ENCODE results near the gene WDR19.
"Not testable (repeated sequence)": the region's sequence is repeated elsewhere in the genome, so short reads cannot be mapped to it uniquely, and the experiment has no call there.

Gene WDR19

GRCh38 chr4:39181905-39182638, at the start of gene WDR19:
WDR19 (plus strand) TSS chr4:39182529; CDS start chr4:39182558, 29 bp downstream.
- Mint-ChIP-seq H3K4me3 (no peak within 1 kb of the TSS), H3K4me1 (ENCODE audit: low read depth) (peaks cover 7% of the 10 kb centered on the region), H3K27ac (no peak within 1 kb of the TSS), H3K27me3 (peaks cover 2% of the 10 kb centered on the region), H3K36me3 (ENCODE audit: low read depth) (peaks cover 3% of the 10 kb centered on the region), H3K9me3 (no peaks in the 10 kb centered on the region)

- Mint-ChIP-seq H3K9me3 (no peaks in the 10 kb centered on the region), H3K4me3 (no peak overlapping the region), H3K36me3 (ENCODE audit: low read depth) (no peaks in the 10 kb centered on the region), H3K27ac (no peak overlapping the region), H3K27me3 (no peaks in the 10 kb centered on the region), H3K4me1 (ENCODE audit: low read depth) (peaks cover 10% of the 10 kb centered on the region)
Observed at GRCh38 chr4:39133623-39134022, 48.7 kb upstream of the WDR19 start.

GRCh38 chr4:39134683-39135306, 47.5 kb upstream of the WDR19 start:
- Mint-ChIP-seq H3K4me1 (ENCODE audit: low read depth) (peaks cover 10% of the 10 kb centered on the region), H3K27me3 (no peaks in the 10 kb centered on the region), H3K4me3 (no peak overlapping the region), H3K9me3 (no peaks in the 10 kb centered on the region), H3K36me3 (ENCODE audit: low read depth) (no peaks in the 10 kb centered on the region), H3K27ac (no peak overlapping the region)

- not testable (repeated sequence) for H3K9me3 Mint-ChIP-seq; H3K36me3 Mint-ChIP-seq (ENCODE audit: low read depth); H3K4me1 Mint-ChIP-seq (ENCODE audit: low read depth); H3K4me3 Mint-ChIP-seq; H3K27me3 Mint-ChIP-seq; H3K27ac Mint-ChIP-seq
Observed at GRCh38 chr4:39138227-39138626, 44.1 kb upstream of the WDR19 start.

- no peaks in the 10 kb centered on the region for H3K27me3 Mint-ChIP-seq
- H3K27ac Mint-ChIP-seq: no peak overlapping the region
- no peaks in the 10 kb centered on the region for H3K9me3 Mint-ChIP-seq
- peaks cover 5% of the 10 kb centered on the region for H3K4me1 Mint-ChIP-seq (ENCODE audit: low read depth)
- no peaks in the 10 kb centered on the region for H3K36me3 Mint-ChIP-seq (ENCODE audit: low read depth)
- H3K4me3 Mint-ChIP-seq: no peak overlapping the region
Observed at GRCh38 chr4:39146211-39146610, 36.1 kb upstream of the WDR19 start.

GRCh38 chr4:39154009-39154408, 28.3 kb upstream of the WDR19 start:
- H3K4me1 Mint-ChIP-seq (ENCODE audit: low read depth): peaks cover 5% of the 10 kb centered on the region
- H3K27me3 Mint-ChIP-seq: no peaks in the 10 kb centered on the region
- no peaks in the 10 kb centered on the region for H3K36me3 Mint-ChIP-seq (ENCODE audit: low read depth)
- no peak overlapping the region for H3K27ac Mint-ChIP-seq
- no peak overlapping the region for H3K4me3 Mint-ChIP-seq
- no peaks in the 10 kb centered on the region for H3K9me3 Mint-ChIP-seq

GRCh38 chr4:39157520-39157919, 24.8 kb upstream of the WDR19 start:
- no peaks in the 10 kb centered on the region for H3K27me3 Mint-ChIP-seq
- H3K36me3 Mint-ChIP-seq (ENCODE audit: low read depth): no peaks in the 10 kb centered on the region
- H3K27ac Mint-ChIP-seq: no peak overlapping the region
- no peaks in the 10 kb centered on the region for H3K9me3 Mint-ChIP-seq
- no peaks in the 10 kb centered on the region for H3K4me1 Mint-ChIP-seq (ENCODE audit: low read depth)
- no peak overlapping the region for H3K4me3 Mint-ChIP-seq

GRCh38 chr4:39166177-39166576, 16.2 kb upstream of the WDR19 start:
- H3K27ac Mint-ChIP-seq: no peak overlapping the region
- H3K27me3 Mint-ChIP-seq: no peaks in the 10 kb centered on the region
- no peak overlapping the region for H3K4me3 Mint-ChIP-seq
- H3K36me3 Mint-ChIP-seq (ENCODE audit: low read depth): no peaks in the 10 kb centered on the region
- no peaks in the 10 kb centered on the region for H3K9me3 Mint-ChIP-seq
- H3K4me1 Mint-ChIP-seq (ENCODE audit: low read depth): peaks cover 10% of the 10 kb centered on the region

GRCh38 chr4:39166669-39167068, 15.7 kb upstream of the WDR19 start:
- no peak overlapping the region for H3K27ac Mint-ChIP-seq
- no peak overlapping the region for H3K4me3 Mint-ChIP-seq
- peaks cover 10% of the 10 kb centered on the region for H3K4me1 Mint-ChIP-seq (ENCODE audit: low read depth)
- no peaks in the 10 kb centered on the region for H3K36me3 Mint-ChIP-seq (ENCODE audit: low read depth)
- no peaks in the 10 kb centered on the region for H3K27me3 Mint-ChIP-seq
- H3K9me3 Mint-ChIP-seq: no peaks in the 10 kb centered on the region

GRCh38 chr4:39169426-39169825, 12.9 kb upstream of the WDR19 start:
- Mint-ChIP-seq H3K4me1 (ENCODE audit: low read depth) (peaks cover 10% of the 10 kb centered on the region), H3K36me3 (ENCODE audit: low read depth) (no peaks in the 10 kb centered on the region), H3K27ac (no peak overlapping the region), H3K4me3 (no peak overlapping the region), H3K27me3 (no peaks in the 10 kb centered on the region), H3K9me3 (no peaks in the 10 kb centered on the region)

- Mint-ChIP-seq H3K36me3 (ENCODE audit: low read depth) (no peaks in the 10 kb centered on the region), H3K27me3 (no peaks in the 10 kb centered on the region), H3K27ac (no peak overlapping the region), H3K4me1 (ENCODE audit: low read depth) (peaks cover 8% of the 10 kb centered on the region), H3K9me3 (no peaks in the 10 kb centered on the region), H3K4me3 (no peak overlapping the region)
Observed at GRCh38 chr4:39170301-39170700, 12.0 kb upstream of the WDR19 start.

GRCh38 chr4:39178706-39179105, 3.6 kb upstream of the WDR19 start:
- Mint-ChIP-seq H3K9me3 (no peaks in the 10 kb centered on the region), H3K27ac (no peak overlapping the region), H3K27me3 (peaks cover 5% of the 10 kb centered on the region), H3K36me3 (ENCODE audit: low read depth) (no peaks in the 10 kb centered on the region), H3K4me1 (ENCODE audit: low read depth) (peaks cover 5% of the 10 kb centered on the region), H3K4me3 (no peak overlapping the region)

- peaks cover 7% of the 10 kb centered on the region for H3K4me1 Mint-ChIP-seq (ENCODE audit: low read depth)
- no peaks in the 10 kb centered on the region for H3K36me3 Mint-ChIP-seq (ENCODE audit: low read depth)
- H3K27me3 Mint-ChIP-seq: peaks cover 5% of the 10 kb centered on the region
- H3K9me3 Mint-ChIP-seq: no peaks in the 10 kb centered on the region
- no peak overlapping the region for H3K4me3 Mint-ChIP-seq
- H3K27ac Mint-ChIP-seq: no peak overlapping the region
Observed at GRCh38 chr4:39179681-39180080, 2.6 kb upstream of the WDR19 start.

- H3K4me3 Mint-ChIP-seq; H3K36me3 Mint-ChIP-seq (ENCODE audit: low read depth); H3K9me3 Mint-ChIP-seq: not testable (repeated sequence)
Observed at GRCh38 chr4:39180629-39181028, 1.7 kb upstream of the WDR19 start.

GRCh38 chr4:39181520-39181904, 817 bp upstream of the WDR19 start:
- H3K27me3 Mint-ChIP-seq: peaks cover 5% of the 10 kb centered on the region
- H3K9me3 Mint-ChIP-seq: no peaks in the 10 kb centered on the region
- no peak overlapping the region for H3K27ac Mint-ChIP-seq
- H3K36me3 Mint-ChIP-seq (ENCODE audit: low read depth): peaks cover 2% of the 10 kb centered on the region
- H3K4me3 Mint-ChIP-seq: no peak overlapping the region
- peaks cover 7% of the 10 kb centered on the region for H3K4me1 Mint-ChIP-seq (ENCODE audit: low read depth)

More at GRCh38 chr4:39180629-39181028, 1.7 kb upstream of the WDR19 start:
- not testable (repeated sequence) for H3K27ac Mint-ChIP-seq; H3K27me3 Mint-ChIP-seq; H3K4me1 Mint-ChIP-seq (ENCODE audit: low read depth)

- H3K27ac Mint-ChIP-seq: no peak overlapping the region
- no peaks in the 10 kb centered on the region for H3K27me3 Mint-ChIP-seq
- H3K9me3 Mint-ChIP-seq: no peaks in the 10 kb centered on the region
- H3K4me1 Mint-ChIP-seq (ENCODE audit: low read depth): no peaks in the 10 kb centered on the region
- no peak overlapping the region for H3K4me3 Mint-ChIP-seq
- peaks cover 18% of the 10 kb centered on the region for H3K36me3 Mint-ChIP-seq (ENCODE audit: low read depth)
Observed at GRCh38 chr4:39201963-39202362, 19.6 kb downstream of the WDR19 start.
